Lower leg skin (tissue), 4 donors: ENCODE data around the gene MLYCD. TPM values are rescaled to one million over a fixed set of nuclear protein-coding genes. Genes with fewer than 3 reads are reported as not detected.

ENCODE experiments used
- DNase-seq, 2 donors: peaks; one replicate each; pipeline ENCODE4 v3.0.0-alpha.2; 2019; ENCODE audit warnings: low spot score in 2 of 2
- H3K4me3 ChIP-seq: fragments of 200-600 bp; sonication (generic); 2 replicates; pipeline ENCODE4 v1.5.1; 2017; ENCODE audit warnings: mild to moderate bottlenecking, low read depth; ENCODE audit not compliant: poor library complexity, severe bottlenecking
- POLR2A ChIP-seq, 2 donors: fragments of 450-650 bp; IDR thresholded peaks; one replicate each; pipeline ENCODE4 v1.6.1; 2016 to 2017; ENCODE audit warnings: antibody characterized with exemption in 2 of 2, mild to moderate bottlenecking in 1 of 2, moderate library complexity in 1 of 2
- WGBS, 2 donors: methylation state at CpG; one replicate each; pipeline ENCODE4 v1.1.5; 2018; 5-methylcytosine and 5-hydroxymethylcytosine counted together
- intact Hi-C: fragments of 100-400 bp; cut with DNase I; formaldehyde crosslinking; loops from one replicate; pipeline ENCODE4 v1.15.0; 2023; ENCODE audit warnings: low total_unique reads
- total RNA-seq, 4 donors: library from RNA; depleted of rRNA; stranded (reverse); fragments of >200 nt; gene quantifications; one replicate each; pipeline ENCODE4 v1.1.0, GENCODE V29; 2016
- TF ChIP-seq, protein P1 (sequence below), 3 donors: fragments of 450-650 bp; IDR thresholded peaks; one replicate each; pipeline ENCODE4 v1.5.1; 2016; ENCODE audit warnings: antibody characterized with exemption in 3 of 3, mild to moderate bottlenecking in 3 of 3, moderate library complexity in 2 of 3

The MLYCD gene
- total RNA-seq, 4 donors from 2014 or later, result 3.8 to 8.8 (median 5.2) TPM

DNA sequence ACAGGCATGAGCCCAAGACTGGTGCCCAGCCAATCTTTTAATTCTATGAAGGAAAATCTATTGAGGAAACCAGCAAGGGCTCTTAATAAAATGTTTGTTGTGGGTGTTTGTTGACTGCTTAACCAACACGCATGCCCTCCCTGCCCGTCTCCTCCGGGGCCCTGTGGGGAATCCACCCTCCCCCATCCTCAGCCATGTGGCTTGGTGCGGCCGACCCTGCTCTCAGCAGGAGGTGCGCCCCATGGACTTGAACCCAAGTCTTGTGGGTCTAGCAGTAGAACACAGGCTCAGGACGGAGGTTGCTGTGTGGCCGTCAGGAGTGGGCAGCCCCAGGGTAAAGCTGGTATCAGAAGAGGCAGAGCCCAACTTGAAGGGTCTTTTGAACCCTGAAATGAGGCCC, 45.1 kb upstream of the MLYCD start:
- TF ChIP-seq POLR2A (IDR thresholded peaks at IDR 0.05), result no peak
- TF ChIP-seq, protein P1, sequence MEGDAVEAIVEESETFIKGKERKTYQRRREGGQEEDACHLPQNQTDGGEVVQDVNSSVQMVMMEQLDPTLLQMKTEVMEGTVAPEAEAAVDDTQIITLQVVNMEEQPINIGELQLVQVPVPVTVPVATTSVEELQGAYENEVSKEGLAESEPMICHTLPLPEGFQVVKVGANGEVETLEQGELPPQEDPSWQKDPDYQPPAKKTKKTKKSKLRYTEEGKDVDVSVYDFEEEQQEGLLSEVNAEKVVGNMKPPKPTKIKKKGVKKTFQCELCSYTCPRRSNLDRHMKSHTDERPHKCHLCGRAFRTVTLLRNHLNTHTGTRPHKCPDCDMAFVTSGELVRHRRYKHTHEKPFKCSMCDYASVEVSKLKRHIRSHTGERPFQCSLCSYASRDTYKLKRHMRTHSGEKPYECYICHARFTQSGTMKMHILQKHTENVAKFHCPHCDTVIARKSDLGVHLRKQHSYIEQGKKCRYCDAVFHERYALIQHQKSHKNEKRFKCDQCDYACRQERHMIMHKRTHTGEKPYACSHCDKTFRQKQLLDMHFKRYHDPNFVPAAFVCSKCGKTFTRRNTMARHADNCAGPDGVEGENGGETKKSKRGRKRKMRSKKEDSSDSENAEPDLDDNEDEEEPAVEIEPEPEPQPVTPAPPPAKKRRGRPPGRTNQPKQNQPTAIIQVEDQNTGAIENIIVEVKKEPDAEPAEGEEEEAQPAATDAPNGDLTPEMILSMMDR (IDR thresholded peaks at IDR 0.05), result no peak
- intact Hi-C loops, result no loop called here
- WGBS, 2 donors, result 95 to 96% methylated on average over 8 of the region's 8 CpGs
- H3K4me3 ChIP-seq, result no peak overlapping the region
- no peak for DNase-seq

DNA sequence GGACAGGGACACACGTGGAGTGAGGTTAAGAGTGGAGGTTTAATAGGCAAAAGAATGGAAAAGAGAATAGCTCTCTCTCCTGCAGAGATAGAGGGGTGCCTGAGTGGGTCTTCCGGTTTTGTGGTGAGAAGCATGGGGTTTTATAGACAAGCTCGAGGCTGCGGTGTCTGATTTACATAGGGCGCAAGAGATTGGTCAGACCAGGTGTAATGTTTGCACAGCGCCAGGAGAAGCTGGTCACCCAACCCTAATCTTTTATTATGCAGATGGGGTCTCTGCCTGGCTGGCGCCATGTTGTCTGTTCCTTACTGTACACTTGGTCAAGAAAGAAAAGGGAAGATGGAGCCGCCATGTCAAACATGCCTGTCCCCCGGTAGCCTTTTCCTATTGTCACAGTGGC, 44.5 kb upstream of the MLYCD start:
- 87 to 90% methylated on average over 9 of the region's 9 CpGs for WGBS, 2 donors
- intact Hi-C loops, result no loop called here

DNA sequence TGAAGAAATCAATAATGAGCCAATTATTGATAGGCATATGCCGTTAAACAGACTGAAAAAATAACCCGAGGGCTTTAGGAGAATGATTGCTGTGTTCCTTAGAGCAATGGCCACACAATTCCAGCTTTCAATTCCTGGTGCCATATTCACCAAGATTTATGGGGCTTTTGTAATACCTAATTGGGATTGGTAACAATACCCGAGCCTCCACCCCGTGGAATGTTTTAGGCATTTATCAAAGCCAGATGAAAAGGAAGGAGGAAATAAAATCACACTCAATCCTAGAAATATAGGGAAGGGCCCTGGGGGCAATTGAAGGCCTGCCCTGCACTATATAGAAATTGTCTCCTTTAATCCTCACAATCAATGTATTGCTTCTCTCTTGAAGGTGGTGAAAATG, 42.1 kb upstream of the MLYCD start:
- 37 to 44% methylated on average over 4 of the region's 4 CpGs for WGBS, 2 donors
- intact Hi-C loops, result loop anchor here (5.0 kb wide), 1 partner anchor 984 kb away; no protein-coding TSS in a partner anchor
- TF ChIP-seq, protein P1 (IDR thresholded peaks at IDR 0.05), result no peak
- TF ChIP-seq POLR2A (IDR thresholded peaks at IDR 0.05), result no peak
- H3K4me3 ChIP-seq, result no peak overlapping the region
- no peak for DNase-seq

More for the DNA sequence above, 44.5 kb upstream of the MLYCD start:
- TF ChIP-seq POLR2A (IDR thresholded peaks at IDR 0.05), result no peak
- TF ChIP-seq, protein P1 (IDR thresholded peaks at IDR 0.05), result no peak
- H3K4me3 ChIP-seq, result no peak overlapping the region
- DNase-seq, result no peak

DNA sequence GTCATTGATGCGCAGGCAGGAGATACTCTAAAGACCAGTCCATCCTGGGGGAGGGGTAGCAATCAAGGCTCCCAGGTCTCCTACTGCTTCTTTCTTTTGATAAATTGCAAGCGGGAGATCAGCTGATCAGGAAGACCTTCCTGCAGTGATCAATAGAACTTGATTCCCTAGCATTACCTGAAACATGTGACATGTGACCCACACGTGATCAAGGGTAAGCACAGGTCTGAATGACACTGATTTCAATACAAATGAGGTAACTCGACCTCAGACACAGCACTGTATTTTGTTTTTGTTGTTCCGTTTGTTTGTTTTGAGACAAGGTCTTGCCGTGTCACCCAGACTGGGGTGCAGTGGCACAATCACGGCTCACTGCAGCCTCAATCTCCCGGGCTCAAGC, 39.6 kb upstream of the MLYCD start:
- TF ChIP-seq, protein P1 (IDR thresholded peaks at IDR 0.05), result no peak
- TF ChIP-seq POLR2A (IDR thresholded peaks at IDR 0.05), result no peak
- WGBS, 2 donors, result 86 to 87% methylated on average over 8 of the region's 8 CpGs
- no peak overlapping the region for H3K4me3 ChIP-seq
- DNase-seq, result no peak
- intact Hi-C loops, result loop anchor here (5.0 kb wide), 1 partner anchor 987 kb away; no protein-coding TSS in a partner anchor

DNA sequence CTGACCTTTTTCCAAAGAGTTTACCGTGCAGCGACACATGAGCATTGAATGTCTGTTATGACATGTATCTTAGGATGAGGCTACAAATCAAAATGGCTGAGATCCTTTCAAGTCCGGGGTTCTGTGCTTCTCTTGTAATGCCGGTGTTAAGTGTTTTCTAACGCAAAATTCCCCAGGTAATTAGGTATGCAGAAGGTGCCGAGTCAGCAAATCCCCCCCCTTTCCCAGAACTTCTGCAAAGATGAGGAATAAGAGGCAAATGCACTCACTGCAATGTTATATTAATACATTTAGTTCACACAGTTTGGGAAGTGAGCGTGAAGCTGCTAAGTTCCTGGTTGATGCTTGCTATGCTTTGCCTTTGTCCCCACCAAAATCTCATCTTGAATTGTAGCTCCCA, 36.3 kb upstream of the MLYCD start:
- intact Hi-C loops, result no loop called here
- H3K4me3 ChIP-seq, result no peak overlapping the region
- DNase-seq, result no peak
- TF ChIP-seq, protein P1 (IDR thresholded peaks at IDR 0.05), result no peak
- TF ChIP-seq POLR2A (IDR thresholded peaks at IDR 0.05), result no peak
- 63 to 64% methylated on average over 7 of the region's 7 CpGs for WGBS, 2 donors

DNA sequence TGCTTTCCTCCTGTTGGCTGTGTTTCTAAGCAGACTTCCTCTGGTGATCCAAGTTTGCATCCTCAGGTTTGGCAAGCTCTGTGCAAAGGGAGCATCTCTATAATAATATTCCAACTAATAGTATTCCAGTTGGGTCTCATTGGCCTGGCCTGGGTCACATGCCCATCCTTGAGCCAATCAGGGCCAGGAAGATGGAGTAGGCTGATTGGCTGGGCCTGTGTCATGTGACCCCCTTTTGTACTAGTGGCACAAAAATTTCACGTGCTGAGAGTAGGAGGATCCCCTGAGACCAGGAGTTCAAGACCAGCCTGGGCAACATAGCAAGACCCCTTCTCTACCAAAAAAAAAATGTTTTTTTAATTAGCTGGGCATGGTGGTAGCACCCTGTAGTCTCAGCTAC, 35.2 kb upstream of the MLYCD start:
- DNase-seq, result no peak
- no peak for TF ChIP-seq POLR2A (IDR thresholded peaks at IDR 0.05)
- TF ChIP-seq, protein P1 (IDR thresholded peaks at IDR 0.05), result no peak
- intact Hi-C loops, result no loop called here
- H3K4me3 ChIP-seq, result no peak overlapping the region
- 78 to 83% methylated on average over 1 of the region's 1 CpG for WGBS, 2 donors
